Measurements from ENCODE around the gene TDRD9.

Gene TDRD9

GRCh38 chr14:104026024-104026423 is 97.8 kb downstream of the TDRD9 start:
- DNase-seq (ENCODE audit: extremely low read depth, insufficient read length) = no peak
- TF ChIP-seq CTCF (IDR thresholded peaks at IDR 0.05; ENCODE audit: insufficient read depth, low read length, poor library complexity, severe bottlenecking) = no peak

GRCh38 chr14:104030958-104031357 is 102.7 kb downstream of the TDRD9 start:
- Histone ChIP-seq H3K27me3 (replicated peaks; ENCODE audit: control insufficient read depth, insufficient read depth, low read length) (no peaks in the 10 kb centered on the region), H3K36me3 (ENCODE audit: control insufficient read depth, insufficient read depth, low read length) (no peaks in the 10 kb centered on the region), H3K4me3 (replicated peaks; ENCODE audit: low read depth, low read length) (no peak overlapping the region)
- DNase-seq (ENCODE audit: extremely low read depth, insufficient read length) = no peak
- TF ChIP-seq CTCF (IDR thresholded peaks at IDR 0.05; ENCODE audit: insufficient read depth, low read length, poor library complexity, severe bottlenecking) = no peak

More at GRCh38 chr14:104026024-104026423, 97.8 kb downstream of the TDRD9 start:
- no peaks in the 10 kb centered on the region for H3K36me3 ChIP-seq (ENCODE audit: control insufficient read depth, insufficient read depth, low read length)
- no peaks in the 10 kb centered on the region for H3K27me3 ChIP-seq (replicated peaks; ENCODE audit: control insufficient read depth, insufficient read depth, low read length)
- no peak overlapping the region for H3K4me3 ChIP-seq (replicated peaks; ENCODE audit: low read depth, low read length)

- Histone ChIP-seq H3K27me3 (replicated peaks; ENCODE audit: control insufficient read depth, insufficient read depth, low read length) (no peaks in the 10 kb centered on the region), H3K36me3 (ENCODE audit: control insufficient read depth, insufficient read depth, low read length) (no peaks in the 10 kb centered on the region), H3K4me3 (replicated peaks; ENCODE audit: low read depth, low read length) (no peak overlapping the region)
- no peak for TF ChIP-seq CTCF (IDR thresholded peaks at IDR 0.05; ENCODE audit: insufficient read depth, low read length, poor library complexity, severe bottlenecking)
- DNase-seq (ENCODE audit: extremely low read depth, insufficient read length) = no peak
Observed at GRCh38 chr14:104031384-104031783, 103.1 kb downstream of the TDRD9 start.

GRCh38 chr14:104034976-104035699 is 106.9 kb downstream of the TDRD9 start:
- DNase-seq (ENCODE audit: extremely low read depth, insufficient read length) = no peak
- Histone ChIP-seq H3K27me3 (replicated peaks; ENCODE audit: control insufficient read depth, insufficient read depth, low read length) (no peaks in the 10 kb centered on the region; the same call in 1 of the 2 replicates), H3K36me3 (ENCODE audit: control insufficient read depth, insufficient read depth, low read length) (no peaks in the 10 kb centered on the region), H3K4me3 (replicated peaks; ENCODE audit: low read depth, low read length) (no peak overlapping the region)
- TF ChIP-seq CTCF (IDR thresholded peaks at IDR 0.05; ENCODE audit: insufficient read depth, low read length, poor library complexity, severe bottlenecking) = no peak

GRCh38 chr14:104036212-104036611 is 108.0 kb downstream of the TDRD9 start:
- DNase-seq (ENCODE audit: extremely low read depth, insufficient read length) = no peak
- no peaks in the 10 kb centered on the region for H3K36me3 ChIP-seq (ENCODE audit: control insufficient read depth, insufficient read depth, low read length)

More at GRCh38 chr14:104036212-104036611, 108.0 kb downstream of the TDRD9 start:
- no peak for TF ChIP-seq CTCF (IDR thresholded peaks at IDR 0.05; ENCODE audit: insufficient read depth, low read length, poor library complexity, severe bottlenecking)
- H3K4me3 ChIP-seq (replicated peaks; ENCODE audit: low read depth, low read length) = no peak overlapping the region
- no peaks in the 10 kb centered on the region; the same call in 1 of the 2 replicates for H3K27me3 ChIP-seq (replicated peaks; ENCODE audit: control insufficient read depth, insufficient read depth, low read length)

Measured in GM06990 (cell line).